HG02840 (cell line): ENCODE measurements around the gene MAP3K6.

Source experiments
- ATAC-seq: cut with Tn5 transposase; IDR thresholded peaks from one replicate; pipeline ENCODE4 v1.9.1; 2021; ENCODE audit warnings: mild to moderate bottlenecking, moderate library complexity, moderate number of reproducible peaks; ENCODE audit not compliant: unreplicated experiment, low FRiP score

The MAP3K6 gene

DNA sequence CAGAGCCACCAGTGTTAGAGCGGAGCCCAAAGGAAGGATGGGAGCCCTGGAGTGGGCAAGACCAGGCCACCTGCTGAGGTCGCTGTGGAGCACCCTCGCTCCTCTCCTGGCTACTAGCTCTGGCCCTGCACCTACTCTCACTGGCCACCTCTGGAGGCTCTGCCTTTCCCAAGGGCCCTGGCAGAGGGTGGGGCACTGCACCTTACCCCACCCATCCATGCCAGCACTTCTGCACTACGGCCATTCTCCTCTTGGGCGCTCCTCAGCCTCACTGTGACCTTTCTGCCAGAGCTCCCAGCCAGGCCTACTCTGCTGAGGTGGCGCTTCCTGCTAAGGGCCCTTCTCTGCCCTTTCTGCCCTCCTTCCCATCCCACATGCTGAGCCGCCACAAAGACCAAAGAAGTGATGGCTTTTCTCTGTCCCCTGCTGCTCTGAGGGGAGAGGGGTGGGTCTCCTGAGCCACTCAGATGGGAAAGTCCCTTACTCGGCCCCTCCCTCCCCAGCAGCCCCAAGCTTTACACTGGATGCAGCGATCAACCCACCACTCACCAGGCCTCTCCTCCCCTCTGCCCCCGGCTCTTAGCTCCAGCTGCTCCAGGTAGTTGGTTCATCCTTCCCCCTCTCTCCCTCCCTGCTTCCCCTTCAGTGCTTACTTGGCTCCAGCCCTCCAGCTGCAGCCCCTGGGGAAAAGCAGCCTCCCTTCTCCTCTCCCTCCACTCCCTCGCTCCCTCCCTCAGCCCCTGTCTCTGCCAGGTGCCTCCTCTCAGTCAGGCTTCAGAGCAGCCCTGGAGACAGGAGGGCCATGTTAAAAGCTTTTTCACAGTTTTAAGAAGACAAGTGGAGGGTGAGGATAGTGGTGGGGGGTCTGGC, 59.6 kb downstream of the MAP3K6 start:
- no peak for ATAC-seq

- no peak for ATAC-seq
Observed at GRCh38 chr1:27306071-27306470, 60.7 kb downstream of the MAP3K6 start.
